HepG2 (cell line): Measurements from ENCODE around the gene RPS6KA2. TPM values are rescaled to one million over a fixed set of nuclear protein-coding genes. Genes with fewer than 3 reads are reported as not detected.

Experiments
- ATAC-seq: fragments of 200-7000 bp; cut with Tn5 transposase; 3 replicates; pipeline ENCODE4 v1.9.1; 2020; ENCODE audit warnings: mild to moderate bottlenecking, moderate library complexity
- BruUV-seq: library from RNA; stranded (reverse); fragments of 400-500 nt; replicated peaks from 2 replicates; lab custom pipeline; 2021; lab: Mats Ljungman, UMichigan
- CTCF ChIA-PET: fragments of 300-600 bp; formaldehyde crosslinking; extraction: SDS; loops from one replicate; lab custom pipeline; 2021; ENCODE audit warnings: low total read pairs, inconsistent platforms, low intra/inter-chr PET ratio; lab: Yijun Ruan, JAX
- POLR2A ChIA-PET: fragments of 350-600 bp; sonication (Branson Sonifier 250); formaldehyde crosslinking; loops from one replicate; lab custom pipeline; 2020; ENCODE audit warnings: antibody characterized with exemption, inconsistent platforms; lab: Yijun Ruan, JAX
- DNase-seq: peaks from one replicate; pipeline ENCODE4 v3.0.0-alpha.2; 2015; ENCODE audit warnings: low spot score
- FAIRE-seq: peaks from 3 replicates; lab custom pipeline; 2011; peaks lifted over from hg19 to GRCh38; lab: Jason Lieb, UNC
- H2AFZ ChIP-seq: one replicate; pipeline ENCODE4 v1.6.1; 2011; ENCODE audit warnings: low read length, inconsistent platforms
- H3K27ac ChIP-seq: fragments of 300-600 bp; 3 replicates; pipeline ENCODE4 v1.8.0; 2011; ENCODE audit warnings: mixed run types, mild to moderate bottlenecking, mixed read lengths, low read length, inconsistent platforms; ENCODE audit not compliant: insufficient read depth; ENCODE audit errors: extremely low read length
- H3K27me3 ChIP-seq, 2 experiments: fragments of 200-600 bp in 1 of 2; 2 replicates in 1 of 2; 3 replicates in 1 of 2; pipeline versions ENCODE4 v1.6.0 to v1.8.0; 2011; ENCODE audit warnings: low read length in 2 of 2, mild to moderate bottlenecking in 2 of 2, moderate library complexity in 2 of 2, inconsistent platforms in 1 of 2; ENCODE audit not compliant: insufficient read depth in 2 of 2, control insufficient read depth in 1 of 2
- H3K36me3 ChIP-seq, 2 experiments: fragments of 200-600 bp in 1 of 2; replicated peaks in 1 of 2; 2 replicates in 1 of 2; 3 replicates in 1 of 2; pipeline versions ENCODE4 v1.5.1 to v1.8.0; 2011; ENCODE audit warnings: low read length in 2 of 2, inconsistent platforms in 1 of 2; ENCODE audit not compliant: insufficient read depth in 2 of 2, control insufficient read depth in 1 of 2
- H3K4me1 ChIP-seq: 2 replicates; pipeline ENCODE4 v1.5.1; 2012; ENCODE audit warnings: low read length, inconsistent platforms; ENCODE audit not compliant: insufficient read depth
- H3K4me2 ChIP-seq: 2 replicates; pipeline ENCODE4 v1.6.0; 2011; ENCODE audit warnings: low read depth, low read length, inconsistent platforms
- H3K4me3 ChIP-seq, 3 experiments: fragments of 200-600 bp in 1 of 3; sonication (generic), shearing (Covaris generic) in 1 of 3; replicated peaks in 1 of 3; 2 replicates each; pipeline ENCODE4 v1.5.1; 2011 to 2016; ENCODE audit warnings: low read length in 3 of 3, inconsistent platforms in 2 of 3, low read depth in 2 of 3, mild to moderate bottlenecking in 2 of 3, control low read depth in 1 of 3, mixed read lengths in 1 of 3; ENCODE audit not compliant: insufficient read depth in 1 of 3
- H3K79me2 ChIP-seq: one replicate; pipeline ENCODE4 v1.6.1; 2011; ENCODE audit warnings: low read length, inconsistent platforms; ENCODE audit not compliant: insufficient read depth
- H3K9ac ChIP-seq: 2 replicates; pipeline ENCODE4 v1.6.0; 2011; ENCODE audit warnings: mild to moderate bottlenecking, low read depth, low read length, inconsistent platforms; ENCODE audit not compliant: insufficient read depth
- H3K9me3 ChIP-seq: 2 replicates; pipeline ENCODE4 v1.5.1; 2012; ENCODE audit warnings: mild to moderate bottlenecking, low read length
- H4K20me1 ChIP-seq: 2 replicates; pipeline ENCODE4 v1.6.0; 2011; ENCODE audit warnings: inconsistent platforms, mild to moderate bottlenecking, low read length, moderate library complexity; ENCODE audit not compliant: insufficient read depth
- ADNP ChIP-seq: sonication (generic); formaldehyde crosslinking; IDR thresholded peaks from 2 replicates; pipeline ENCODE4 v1.4.0; 2020; ENCODE audit warnings: missing genetic modification reagents
- MAFG ChIP-seq: sonication (generic); formaldehyde crosslinking; IDR thresholded peaks from 2 replicates; pipeline ENCODE4 v1.5.1; 2020; ENCODE audit warnings: mild to moderate bottlenecking, missing genetic modification reagents
- MEF2D ChIP-seq: sonication (generic); formaldehyde crosslinking; IDR thresholded peaks from 2 replicates; pipeline ENCODE4 v1.5.1; 2020; ENCODE audit warnings: mild to moderate bottlenecking, missing genetic modification reagents
- NR1H2 ChIP-seq: sonication (generic); formaldehyde crosslinking; IDR thresholded peaks from 2 replicates; pipeline ENCODE4 v1.8.1; 2022; ENCODE audit warnings: low read depth, missing genetic modification reagents, borderline replicate concordance
- SMARCE1 ChIP-seq: fragments of 450-650 bp; IDR thresholded peaks from 2 replicates; pipeline ENCODE4 v1.6.1; 2017; ENCODE audit warnings: borderline replicate concordance
- ZFP91 ChIP-seq: sonication (generic); formaldehyde crosslinking; IDR thresholded peaks from 2 replicates; pipeline ENCODE4 v1.9.0; 2022; ENCODE audit warnings: missing genetic modification reagents, mild to moderate bottlenecking, borderline replicate concordance
- ZNF264 ChIP-seq: sonication (generic); formaldehyde crosslinking; IDR thresholded peaks from 2 replicates; pipeline ENCODE4 v1.4.0; 2020; ENCODE audit warnings: missing genetic modification reagents
- ZNF350 ChIP-seq: sonication (generic); formaldehyde crosslinking; IDR thresholded peaks from 2 replicates; pipeline ENCODE4 v1.4.0; 2020; ENCODE audit warnings: mild to moderate bottlenecking, low read depth, missing genetic modification reagents, borderline replicate concordance
- ZNF652 ChIP-seq: IDR thresholded peaks from 2 replicates; pipeline ENCODE4 v1.6.1; 2016; ENCODE audit warnings: low read depth, borderline replicate concordance
- ZNF724P ChIP-seq: sonication (generic); formaldehyde crosslinking; IDR thresholded peaks from 2 replicates; pipeline ENCODE4 v1.8.0; 2022; ENCODE audit warnings: missing genetic modification reagents, borderline replicate concordance
- WGBS: methylation state at CpG from one replicate; pipeline ENCODE4 v1.1.6; 2017; ENCODE audit warnings: low lambda C conversion rate; 5-methylcytosine and 5-hydroxymethylcytosine counted together
- in situ Hi-C: cut with HindIII; loops from 2 replicates; pipeline ENCODE4 v1.10.0; 2017; ENCODE audit warnings: low pct_unique_long_range_greater_than_20kb; ENCODE audit not compliant: extremely low pct_ligation_motif_present
- intact Hi-C: fragments of 100-400 bp; cut with micrococcal nuclease; formaldehyde crosslinking; loops from one replicate; pipeline ENCODE4 v1.10.0; 2022; ENCODE audit not compliant: unreplicated experiment
- polyA plus RNA-seq, 8 experiments: library from polyadenylated mRNA; depleted of rRNA in 3 of 8; stranded (reverse) in 7 of 8; unstranded in 1 of 8; fragments of >200 nt; fragmentation: Illumina TruSeq in 4 of 8; extraction: Trizol in 4 of 8; gene quantifications; 2 replicates each; pipeline versions ENCODE4 v1.2.1 to v1.2.3, GENCODE V29; 2011 to 2016; ENCODE audit warnings: low read depth in 4 of 8, missing spikeins in 1 of 8, mixed read lengths in 1 of 8; ENCODE audit not compliant: insufficient read depth in 1 of 8
- total RNA-seq, 5 experiments: library from RNA; depleted of rRNA; stranded (reverse); fragments of >200 nt; fragmentation: Illumina TruSeq; extraction: Trizol; gene quantifications; 2 replicates each; pipeline ENCODE4 v1.2.3, GENCODE V29; 2016; ENCODE audit warnings: low read depth in 1 of 5

Gene RPS6KA2
- total and polyA plus RNA-seq, 2 of the 13 experiments (the other 11 are each of a cell fraction or from before 2014, with no cell fraction given): 0.22 to 0.38 TPM

- H3K27ac ChIP-seq: no peak overlapping the region
- intact Hi-C loops (no loop called here), in situ Hi-C loops (no loop called here)
- no peaks in the 10 kb centered on the region for H3K9me3 ChIP-seq
- DNase-seq (no peak), FAIRE-seq (no peak), ATAC-seq (no peak)
- H4K20me1 ChIP-seq: peaks cover 1% of the 10 kb centered on the region; the same call in 1 of the 2 replicates
- H3K4me1 ChIP-seq: no peaks in the 10 kb centered on the region
- H3K79me2 ChIP-seq: no peaks in the 10 kb centered on the region
- H2AFZ ChIP-seq: no peak overlapping the region
- H3K27me3 ChIP-seq: peaks cover 18 to 94% of the 10 kb centered on the region in 2 experiments
- CTCF ChIA-PET: no interaction called here
- no peaks in the 10 kb centered on the region for H3K36me3 ChIP-seq
- 11% methylated on average over 12 of the region's 14 CpGs for WGBS
- H3K4me2 ChIP-seq: no peak overlapping the region
- no peak overlapping the region for H3K9ac ChIP-seq
- BruUV-seq: no TSS peak
- POLR2A ChIA-PET: no interaction called here
- no peak for TF ChIP-seq ZNF724P (CRISPR knock-in tag)
- TF ChIP-seq ZNF264 (CRISPR knock-in tag): no peak
- no peak for TF ChIP-seq ZNF652 (CRISPR knock-in tag)
- no peak for TF ChIP-seq NR1H2 (CRISPR knock-in tag)
- no peak overlapping the region for H3K4me3 ChIP-seq
Observed at GRCh38 chr6:166502453-166502852, 124.6 kb downstream of the RPS6KA2 start.

- no peaks in the 10 kb centered on the region for H3K79me2 ChIP-seq
- peaks cover 16 to 94% of the 10 kb centered on the region in 2 experiments for H3K27me3 ChIP-seq
- H3K9ac ChIP-seq: no peak overlapping the region
- FAIRE-seq: no peak
- no peaks in the 10 kb centered on the region for H3K4me1 ChIP-seq
- H3K4me3 ChIP-seq: no peak overlapping the region
- H4K20me1 ChIP-seq: no peaks in the 10 kb centered on the region
- TF ChIP-seq MAFG (CRISPR knock-in tag): no peak
- TF ChIP-seq SMARCE1: no peak
- no peak for TF ChIP-seq ZFP91 (CRISPR knock-in tag)
- TF ChIP-seq ADNP (CRISPR knock-in tag): no peak
- TF ChIP-seq MEF2D (CRISPR knock-in tag): no peak
- TF ChIP-seq ZNF350 (CRISPR knock-in tag): no peak
- no peak for ATAC-seq
- BruUV-seq: no TSS peak
- intact Hi-C loops: no loop called here
- H2AFZ ChIP-seq: no peak overlapping the region
- H3K36me3 ChIP-seq: no peaks in the 10 kb centered on the region
- CTCF ChIA-PET: no interaction called here
- no peak overlapping the region for H3K27ac ChIP-seq
- no peak overlapping the region for H3K4me2 ChIP-seq
- no peak for DNase-seq
- 17% methylated on average over 10 of the region's 14 CpGs for WGBS
- POLR2A ChIA-PET: no interaction called here
- in situ Hi-C loops: no loop called here
- no peaks in the 10 kb centered on the region for H3K9me3 ChIP-seq
Observed at GRCh38 chr6:166501246-166501645, 125.8 kb downstream of the RPS6KA2 start.
